ENCODE measurements around the gene EGLN2. TPM values are rescaled to one million over a fixed set of nuclear protein-coding genes. Genes with fewer than 3 reads are reported as not detected.
"Not testable (repeated sequence)": the region's sequence is repeated elsewhere in the genome, so short reads cannot be mapped to it uniquely, and the experiment has no call there.

EGLN2 gene
- polyA plus RNA-seq, 1 of the 3 experiments (the other 2 are of a cell fraction), result 43.0 TPM

DNA sequence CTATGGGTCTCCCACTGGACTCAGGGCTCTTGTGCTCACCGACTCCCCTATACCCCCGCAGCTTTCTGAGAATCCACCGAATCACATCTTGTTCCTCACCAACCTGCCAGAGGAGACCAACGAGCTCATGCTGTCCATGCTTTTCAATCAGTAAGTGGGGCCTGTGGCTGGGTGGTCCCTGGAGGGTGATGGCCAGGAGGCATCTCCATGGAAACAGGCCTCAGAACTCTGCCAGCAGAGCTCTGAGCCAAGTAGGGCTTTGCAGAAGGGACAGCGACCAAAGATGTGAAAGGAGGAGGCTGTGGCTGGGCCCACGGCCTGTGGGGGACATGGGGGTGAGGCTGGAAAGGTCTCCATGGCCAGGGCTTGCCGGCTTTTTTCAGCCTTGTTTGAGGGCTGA lies 35.5 kb upstream of the EGLN2 start:
- peaks cover 4% of the 10 kb centered on the region for H3F3A ChIP-seq (replicated peaks; ENCODE audit: insufficient read depth)
- no peaks in the 10 kb centered on the region for H3K4me1 ChIP-seq (ENCODE audit: control insufficient read depth in 1 of 2, insufficient read depth in 2 of 2, low read depth in 1 of 2, low read length in 1 of 2)
- no peak overlapping the region for H3K4me2 ChIP-seq
- H2AFZ ChIP-seq (ENCODE audit: low read depth), result no peak overlapping the region
- H3K9ac ChIP-seq, result no peak overlapping the region
- no peaks in the 10 kb centered on the region for H3K9me2 ChIP-seq
- H3K36me3 ChIP-seq (replicated peaks in 1 of 2; ENCODE audit: control insufficient read depth in 1 of 2, insufficient read depth in 2 of 2, low read length in 1 of 2), result peaks cover 30 to 59% of the 10 kb centered on the region in 2 experiments
- H3K79me2 ChIP-seq (ENCODE audit: insufficient read depth), result peaks cover 17% of the 10 kb centered on the region; the same call in 1 of the 2 replicates
- H3K27ac ChIP-seq (ENCODE audit: low read depth in 2 of 2, low read length in 1 of 2), result no peak overlapping the region
- DNase-seq, result no peak
- TF ChIP-seq EP300 (IDR thresholded peaks at IDR 0.05; ENCODE audit: borderline replicate concordance in 1 of 2, low read depth in 1 of 2, low read length in 1 of 2) (no peak), RAD21 (IDR thresholded peaks at IDR 0.05; ENCODE audit: low read length) (no peak), FOXJ3 (CRISPR knock-in tag; IDR thresholded peaks at IDR 0.05) (no peak), SMC3 (IDR thresholded peaks at IDR 0.05; ENCODE audit: low read depth, low read length) (no peak), RFX5 (IDR thresholded peaks at IDR 0.05; ENCODE audit: low read length) (no peak), MEF2A (IDR thresholded peaks at IDR 0.05; ENCODE audit: borderline replicate concordance, low read depth) (no peak), GABPA (IDR thresholded peaks at IDR 0.05; ENCODE audit: low read depth) (no peak)
- CTCF ChIA-PET, result no interaction called here
- POLR2A ChIA-PET, result no interaction called here
- no peaks in the 10 kb centered on the region for H3K9me3 ChIP-seq
- WGBS (ENCODE audit: low lambda C conversion rate), result 92% methylated on average over 7 of the region's 7 CpGs
- no peaks in the 10 kb centered on the region for H3K27me3 ChIP-seq (ENCODE audit: insufficient read depth)
- H3K4me3 ChIP-seq (ENCODE audit: low read depth in 2 of 2, low read length in 1 of 2), result no peak overlapping the region
- H4K20me1 ChIP-seq (ENCODE audit: insufficient read depth), result no peaks in the 10 kb centered on the region

DNA sequence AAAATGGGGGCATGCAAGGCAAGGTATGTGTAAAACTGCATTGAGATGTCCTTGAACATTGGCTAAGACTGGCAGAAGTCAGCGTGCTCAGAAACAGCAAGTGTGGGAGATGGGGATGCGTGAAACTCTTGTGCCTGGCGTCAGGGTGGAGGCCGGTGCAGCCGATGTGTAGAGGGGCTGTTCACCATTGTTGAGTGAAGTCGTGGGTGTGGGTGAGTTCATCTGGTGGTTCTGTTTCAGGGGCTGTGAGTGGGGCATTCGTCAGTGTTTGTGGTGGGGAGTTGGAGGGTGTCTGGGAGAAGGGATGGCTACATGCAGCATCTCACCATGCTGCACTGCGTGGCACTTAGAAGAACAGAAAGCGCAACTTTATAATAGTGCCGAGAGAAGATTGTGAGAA lies 35.0 kb upstream of the EGLN2 start:
- no peaks in the 10 kb centered on the region for H3K4me1 ChIP-seq (ENCODE audit: control insufficient read depth in 1 of 2, insufficient read depth in 2 of 2, low read depth in 1 of 2, low read length in 1 of 2)
- no peak overlapping the region for H3K4me3 ChIP-seq (ENCODE audit: low read depth in 2 of 2, low read length in 1 of 2)
- no peak overlapping the region for H3K27ac ChIP-seq (ENCODE audit: low read depth in 2 of 2, low read length in 1 of 2)
- TF ChIP-seq GATA2 (CRISPR knock-in tag; IDR thresholded peaks at IDR 0.05), result no peak
- TF ChIP-seq RFX5 (IDR thresholded peaks at IDR 0.05; ENCODE audit: low read length), result no peak
- no peak for TF ChIP-seq PBX3 (IDR thresholded peaks at IDR 0.05)
- no peak for TF ChIP-seq TAF1 (IDR thresholded peaks at IDR 0.05; ENCODE audit: borderline replicate concordance, low read depth, low read length)
- TF ChIP-seq TCF12 (IDR thresholded peaks at IDR 0.05), result no peak
- TF ChIP-seq RAD21 (IDR thresholded peaks at IDR 0.05; ENCODE audit: low read length), result no peak
- no peak for TF ChIP-seq JUND (IDR thresholded peaks at IDR 0.05)
- TF ChIP-seq ELF1 (IDR thresholded peaks at IDR 0.05), result no peak
- TF ChIP-seq FOXM1 (IDR thresholded peaks at IDR 0.05; ENCODE audit: low read depth), result no peak
- TF ChIP-seq MXI1 (IDR thresholded peaks at IDR 0.05; ENCODE audit: low read depth, low read length), result no peak
- TF ChIP-seq CHD2 (IDR thresholded peaks at IDR 0.05; ENCODE audit: low read length, partially characterized antibody), result no peak
- no peak for TF ChIP-seq RCOR1 (IDR thresholded peaks at IDR 0.05; ENCODE audit: low read length)
- TF ChIP-seq GABPA (IDR thresholded peaks at IDR 0.05; ENCODE audit: low read depth), result no peak
- TF ChIP-seq, protein P1, sequence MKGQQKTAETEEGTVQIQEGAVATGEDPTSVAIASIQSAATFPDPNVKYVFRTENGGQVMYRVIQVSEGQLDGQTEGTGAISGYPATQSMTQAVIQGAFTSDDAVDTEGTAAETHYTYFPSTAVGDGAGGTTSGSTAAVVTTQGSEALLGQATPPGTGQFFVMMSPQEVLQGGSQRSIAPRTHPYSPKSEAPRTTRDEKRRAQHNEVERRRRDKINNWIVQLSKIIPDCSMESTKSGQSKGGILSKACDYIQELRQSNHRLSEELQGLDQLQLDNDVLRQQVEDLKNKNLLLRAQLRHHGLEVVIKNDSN (IDR thresholded peaks at IDR 0.05; ENCODE audit: borderline replicate concordance, low read depth), result no peak
- TF ChIP-seq, protein P2, sequence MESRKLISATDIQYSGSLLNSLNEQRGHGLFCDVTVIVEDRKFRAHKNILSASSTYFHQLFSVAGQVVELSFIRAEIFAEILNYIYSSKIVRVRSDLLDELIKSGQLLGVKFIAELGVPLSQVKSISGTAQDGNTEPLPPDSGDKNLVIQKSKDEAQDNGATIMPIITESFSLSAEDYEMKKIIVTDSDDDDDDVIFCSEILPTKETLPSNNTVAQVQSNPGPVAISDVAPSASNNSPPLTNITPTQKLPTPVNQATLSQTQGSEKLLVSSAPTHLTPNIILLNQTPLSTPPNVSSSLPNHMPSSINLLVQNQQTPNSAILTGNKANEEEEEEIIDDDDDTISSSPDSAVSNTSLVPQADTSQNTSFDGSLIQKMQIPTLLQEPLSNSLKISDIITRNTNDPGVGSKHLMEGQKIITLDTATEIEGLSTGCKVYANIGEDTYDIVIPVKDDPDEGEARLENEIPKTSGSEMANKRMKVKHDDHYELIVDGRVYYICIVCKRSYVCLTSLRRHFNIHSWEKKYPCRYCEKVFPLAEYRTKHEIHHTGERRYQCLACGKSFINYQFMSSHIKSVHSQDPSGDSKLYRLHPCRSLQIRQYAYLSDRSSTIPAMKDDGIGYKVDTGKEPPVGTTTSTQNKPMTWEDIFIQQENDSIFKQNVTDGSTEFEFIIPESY (IDR thresholded peaks at IDR 0.05; ENCODE audit: borderline replicate concordance, low read depth), result no peak
- no peak for TF ChIP-seq SIN3A (IDR thresholded peaks at IDR 0.05; ENCODE audit: borderline replicate concordance, low read depth, low read length)
- TF ChIP-seq, protein P3, sequence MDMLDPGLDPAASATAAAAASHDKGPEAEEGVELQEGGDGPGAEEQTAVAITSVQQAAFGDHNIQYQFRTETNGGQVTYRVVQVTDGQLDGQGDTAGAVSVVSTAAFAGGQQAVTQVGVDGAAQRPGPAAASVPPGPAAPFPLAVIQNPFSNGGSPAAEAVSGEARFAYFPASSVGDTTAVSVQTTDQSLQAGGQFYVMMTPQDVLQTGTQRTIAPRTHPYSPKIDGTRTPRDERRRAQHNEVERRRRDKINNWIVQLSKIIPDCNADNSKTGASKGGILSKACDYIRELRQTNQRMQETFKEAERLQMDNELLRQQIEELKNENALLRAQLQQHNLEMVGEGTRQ (IDR thresholded peaks at IDR 0.05; ENCODE audit: borderline replicate concordance, low read depth, low read length), result no peak
- no peaks in the 10 kb centered on the region for H4K20me1 ChIP-seq (ENCODE audit: insufficient read depth)
- no peak overlapping the region for H3K4me2 ChIP-seq
- no peaks in the 10 kb centered on the region for H3K9me2 ChIP-seq
- H3K9me3 ChIP-seq, result no peaks in the 10 kb centered on the region
- peaks cover 30 to 59% of the 10 kb centered on the region in 2 experiments for H3K36me3 ChIP-seq (replicated peaks in 1 of 2; ENCODE audit: control insufficient read depth in 1 of 2, insufficient read depth in 2 of 2, low read length in 1 of 2)
- CTCF ChIA-PET, result no interaction called here
- H3F3A ChIP-seq (replicated peaks; ENCODE audit: insufficient read depth), result peaks cover 4% of the 10 kb centered on the region
- no peaks in the 10 kb centered on the region for H3K27me3 ChIP-seq (ENCODE audit: insufficient read depth)
- POLR2A ChIA-PET, result no interaction called here
- DNase-seq, result no peak
- 93% methylated on average over 10 of the region's 10 CpGs for WGBS (ENCODE audit: low lambda C conversion rate)
- H3K9ac ChIP-seq, result no peak overlapping the region
- peaks cover 14% of the 10 kb centered on the region; the same call in 1 of the 2 replicates for H3K79me2 ChIP-seq (ENCODE audit: insufficient read depth)
- no peak overlapping the region for H2AFZ ChIP-seq (ENCODE audit: low read depth)

GRCh38 chr19:40766385-40766784 lies 32.6 kb upstream of the EGLN2 start:
- H3K9me2 ChIP-seq; H3K4me2 ChIP-seq; H4K20me1 ChIP-seq (ENCODE audit: insufficient read depth); H3K27ac ChIP-seq (ENCODE audit: low read depth in 2 of 2, low read length in 1 of 2); H3K4me1 ChIP-seq (ENCODE audit: control insufficient read depth in 1 of 2, insufficient read depth in 2 of 2, low read depth in 1 of 2, low read length in 1 of 2); DNase-seq; CTCF ChIA-PET; H3K79me2 ChIP-seq (ENCODE audit: insufficient read depth); H2AFZ ChIP-seq (ENCODE audit: low read depth); H3K9me3 ChIP-seq; H3K9ac ChIP-seq; H3F3A ChIP-seq (replicated peaks; ENCODE audit: insufficient read depth); POLR2A ChIA-PET; H3K27me3 ChIP-seq (ENCODE audit: insufficient read depth); H3K4me3 ChIP-seq (ENCODE audit: low read depth in 2 of 2, low read length in 1 of 2): not testable (repeated sequence)
- H3K36me3 ChIP-seq (replicated peaks in 1 of 2; ENCODE audit: control insufficient read depth in 1 of 2, insufficient read depth in 2 of 2, low read length in 1 of 2), result peaks cover 14 to 43% of the 10 kb centered on the region in 2 experiments
- 94% methylated on average over 13 of the region's 13 CpGs for WGBS (ENCODE audit: low lambda C conversion rate)
